ENCODE measurements around the gene GAL. TPM values are rescaled to one million over a fixed set of nuclear protein-coding genes. Genes with fewer than 3 reads are reported as not detected.
A peak's percentile ranks its signal among the peaks of the same experiment; 100 is the strongest.

The GAL gene
- total and polyA plus RNA-seq, 2 experiments from 2014 or later: 0.83 to 5.9 TPM

DNA sequence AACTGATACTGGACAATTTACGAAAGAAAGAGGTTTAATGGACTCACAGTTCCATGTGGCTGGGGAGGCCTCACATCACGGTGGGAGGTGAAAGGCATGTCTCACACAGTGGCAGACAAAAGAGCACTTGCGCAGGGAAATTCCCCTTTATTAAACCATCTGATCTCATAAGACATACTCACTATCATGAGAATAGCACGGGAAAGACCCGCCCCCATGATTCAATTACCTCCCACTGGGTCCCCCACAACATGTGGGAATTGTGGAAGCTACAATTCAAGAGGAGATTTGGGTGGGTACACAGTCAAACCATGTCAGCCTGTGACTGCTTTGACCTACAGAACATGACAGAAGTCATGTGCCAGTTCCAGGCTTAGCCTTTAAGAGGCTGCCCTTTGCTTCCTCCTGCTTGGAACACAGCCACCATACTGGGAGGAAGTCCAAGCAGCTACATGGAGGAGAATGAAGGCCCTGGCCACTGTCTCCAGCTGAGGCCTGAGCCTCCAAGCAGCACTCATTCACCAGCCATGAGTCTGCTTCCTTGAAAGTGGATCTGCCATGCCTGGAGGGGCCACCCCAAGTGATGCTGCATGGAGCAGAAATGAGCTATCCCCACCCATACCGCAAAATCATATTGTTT, 10.9 kb upstream of the GAL start:
- no peaks in the 10 kb centered on the region for H3K27me3 ChIP-seq
- no peak overlapping the region for H3K27ac ChIP-seq
- DNase-seq (ENCODE audit: low read depth in 1 of 2, low spot score in 1 of 2): peak in 1 of 2 donors; percentile 74
- no peaks in the 10 kb centered on the region for H3K36me3 ChIP-seq
- H3K4me1 ChIP-seq (ENCODE audit: low read depth): no peaks in the 10 kb centered on the region
- H3K9me3 ChIP-seq (ENCODE audit: low read depth): no peaks in the 10 kb centered on the region
- H3K4me3 ChIP-seq: no peak overlapping the region
- TF ChIP-seq, protein P1, sequence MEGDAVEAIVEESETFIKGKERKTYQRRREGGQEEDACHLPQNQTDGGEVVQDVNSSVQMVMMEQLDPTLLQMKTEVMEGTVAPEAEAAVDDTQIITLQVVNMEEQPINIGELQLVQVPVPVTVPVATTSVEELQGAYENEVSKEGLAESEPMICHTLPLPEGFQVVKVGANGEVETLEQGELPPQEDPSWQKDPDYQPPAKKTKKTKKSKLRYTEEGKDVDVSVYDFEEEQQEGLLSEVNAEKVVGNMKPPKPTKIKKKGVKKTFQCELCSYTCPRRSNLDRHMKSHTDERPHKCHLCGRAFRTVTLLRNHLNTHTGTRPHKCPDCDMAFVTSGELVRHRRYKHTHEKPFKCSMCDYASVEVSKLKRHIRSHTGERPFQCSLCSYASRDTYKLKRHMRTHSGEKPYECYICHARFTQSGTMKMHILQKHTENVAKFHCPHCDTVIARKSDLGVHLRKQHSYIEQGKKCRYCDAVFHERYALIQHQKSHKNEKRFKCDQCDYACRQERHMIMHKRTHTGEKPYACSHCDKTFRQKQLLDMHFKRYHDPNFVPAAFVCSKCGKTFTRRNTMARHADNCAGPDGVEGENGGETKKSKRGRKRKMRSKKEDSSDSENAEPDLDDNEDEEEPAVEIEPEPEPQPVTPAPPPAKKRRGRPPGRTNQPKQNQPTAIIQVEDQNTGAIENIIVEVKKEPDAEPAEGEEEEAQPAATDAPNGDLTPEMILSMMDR (IDR thresholded peaks at IDR 0.05; ENCODE audit: low read depth, low read length): no peak

DNA sequence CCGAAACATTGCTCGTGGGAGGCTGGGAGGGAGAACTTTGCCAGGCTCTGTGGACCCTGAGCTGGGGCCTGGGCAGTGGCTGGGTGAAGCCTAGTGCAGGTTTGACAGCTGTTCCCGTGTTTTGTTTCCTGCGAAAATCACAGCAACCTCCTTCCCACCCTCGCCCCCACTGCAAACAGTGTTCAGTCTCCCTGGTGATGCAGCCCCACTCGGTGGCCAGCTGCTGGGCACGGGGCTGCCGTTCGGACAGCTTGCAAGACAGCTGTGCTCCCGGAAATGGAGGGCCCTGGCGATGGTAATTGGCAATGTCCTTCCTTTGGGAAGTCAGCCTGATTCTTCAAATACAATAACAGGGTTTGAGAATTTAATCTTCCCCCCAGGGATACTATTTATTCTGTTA, 10.4 kb upstream of the GAL start:
- Histone ChIP-seq H3K4me1 (ENCODE audit: low read depth) (no peaks in the 10 kb centered on the region), H3K4me3 (no peak overlapping the region), H3K36me3 (no peaks in the 10 kb centered on the region), H3K27ac (no peak overlapping the region), H3K27me3 (no peaks in the 10 kb centered on the region), H3K9me3 (ENCODE audit: low read depth) (no peaks in the 10 kb centered on the region)
- no peak for DNase-seq (ENCODE audit: low read depth in 1 of 2, low spot score in 1 of 2)
- TF ChIP-seq, protein P1 (IDR thresholded peaks at IDR 0.05; ENCODE audit: low read depth, low read length): no peak

DNA sequence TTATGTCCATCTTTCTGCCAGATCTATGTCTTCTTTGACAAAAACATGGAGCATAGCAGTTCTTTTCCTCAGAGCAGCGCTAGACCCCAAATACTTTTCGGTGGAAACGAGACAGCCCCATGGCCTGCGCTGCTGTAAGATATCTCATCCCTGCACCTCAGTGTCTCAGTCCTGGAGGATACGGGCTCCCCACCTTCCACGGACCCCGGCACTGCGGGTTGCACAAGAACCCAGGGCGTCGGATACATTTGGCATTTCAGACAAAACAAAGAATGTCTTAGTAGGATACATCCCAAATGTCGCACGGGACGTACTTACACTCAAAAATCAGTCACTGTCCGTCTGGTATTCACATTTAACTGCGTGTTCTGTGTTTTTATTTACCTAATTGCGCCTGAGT, 9.9 kb upstream of the GAL start:
- TF ChIP-seq, protein P1 (IDR thresholded peaks at IDR 0.05; ENCODE audit: low read depth, low read length): no peak
- Histone ChIP-seq H3K4me1 (ENCODE audit: low read depth) (no peaks in the 10 kb centered on the region), H3K36me3 (no peaks in the 10 kb centered on the region), H3K27me3 (no peaks in the 10 kb centered on the region), H3K9me3 (ENCODE audit: low read depth) (no peaks in the 10 kb centered on the region), H3K27ac (no peak overlapping the region), H3K4me3 (no peak overlapping the region)
- DNase-seq (ENCODE audit: low read depth in 1 of 2, low spot score in 1 of 2): no peak

DNA sequence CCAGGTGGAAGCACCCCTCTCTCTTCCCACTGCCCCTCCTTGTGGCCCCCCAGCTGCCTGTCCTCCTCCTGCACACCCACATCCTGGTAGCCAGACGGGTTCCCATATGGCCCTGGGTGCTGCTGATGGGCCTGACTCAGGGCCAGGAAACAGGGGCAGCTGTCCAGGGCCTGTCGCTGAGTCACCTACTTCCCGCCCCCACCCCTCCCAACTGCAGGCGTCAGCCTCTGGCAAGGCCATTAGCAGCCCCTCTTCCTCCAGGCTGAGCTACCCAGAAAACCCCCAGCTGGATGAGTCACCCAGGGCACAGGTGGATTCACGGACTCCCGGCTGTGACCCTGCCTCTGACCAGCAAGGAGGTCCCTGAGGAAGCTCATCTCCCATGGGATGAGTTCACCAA, 6.9 kb upstream of the GAL start:
- no peaks in the 10 kb centered on the region for H3K4me1 ChIP-seq (ENCODE audit: low read depth)
- TF ChIP-seq, protein P1 (IDR thresholded peaks at IDR 0.05; ENCODE audit: low read depth, low read length): no peak
- DNase-seq (ENCODE audit: low read depth in 1 of 2, low spot score in 1 of 2): peak in 1 of 2 donors; percentile 79
- H3K36me3 ChIP-seq: no peaks in the 10 kb centered on the region
- no peaks in the 10 kb centered on the region for H3K9me3 ChIP-seq (ENCODE audit: low read depth)
- H3K4me3 ChIP-seq: no peak overlapping the region
- H3K27ac ChIP-seq: no peak overlapping the region
- H3K27me3 ChIP-seq: peaks cover 9% of the 10 kb centered on the region

DNA sequence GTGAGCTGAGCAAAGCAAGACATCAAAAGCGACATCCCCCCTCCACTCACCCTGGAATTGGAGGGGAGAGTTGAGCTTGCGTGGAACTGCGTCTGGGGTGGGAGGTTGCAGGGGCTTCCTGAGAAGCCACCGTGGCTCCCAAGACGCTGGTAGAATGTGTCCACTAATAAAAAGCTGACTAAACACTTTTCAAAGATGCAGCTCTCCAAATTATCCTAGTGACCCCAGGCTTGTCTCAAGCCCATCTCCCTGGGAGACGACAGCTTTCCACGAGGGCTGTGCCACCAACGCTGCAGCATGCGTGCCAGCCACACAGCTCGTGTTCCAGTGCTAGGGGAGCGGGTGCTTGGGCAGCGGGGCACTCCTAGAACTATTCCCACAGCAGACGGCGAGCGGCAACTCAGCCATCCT, 6.3 kb upstream of the GAL start:
- Histone ChIP-seq H3K27ac (no peak overlapping the region), H3K27me3 (peaks cover 15% of the 10 kb centered on the region), H3K36me3 (no peaks in the 10 kb centered on the region), H3K9me3 (ENCODE audit: low read depth) (no peaks in the 10 kb centered on the region), H3K4me3 (no peak overlapping the region), H3K4me1 (ENCODE audit: low read depth) (no peaks in the 10 kb centered on the region)
- TF ChIP-seq, protein P1 (IDR thresholded peaks at IDR 0.05; ENCODE audit: low read depth, low read length): no peak
- no peak for DNase-seq (ENCODE audit: low read depth in 1 of 2, low spot score in 1 of 2)
